ENCODE results near the gene OR51G2.

DNA sequence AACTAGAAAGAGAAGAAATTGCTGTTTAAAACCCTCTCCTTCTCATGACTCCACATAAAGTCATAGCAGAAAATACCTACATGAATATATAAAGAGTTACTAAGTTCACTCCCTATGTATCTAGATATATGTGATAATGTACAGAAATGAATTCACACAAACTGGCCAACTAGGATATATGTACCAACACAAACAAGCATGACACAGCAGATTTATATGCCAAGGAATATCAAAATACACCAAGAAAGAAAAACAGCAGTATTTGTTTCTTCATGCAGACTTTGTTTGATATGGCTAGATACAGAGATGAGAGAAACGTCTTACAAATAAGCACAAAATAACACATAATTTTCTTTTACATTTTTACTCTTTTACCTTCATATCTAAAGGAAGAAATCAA, 3.2 kb upstream of the OR51G2 start:
- TF ChIP-seq, protein P1, sequence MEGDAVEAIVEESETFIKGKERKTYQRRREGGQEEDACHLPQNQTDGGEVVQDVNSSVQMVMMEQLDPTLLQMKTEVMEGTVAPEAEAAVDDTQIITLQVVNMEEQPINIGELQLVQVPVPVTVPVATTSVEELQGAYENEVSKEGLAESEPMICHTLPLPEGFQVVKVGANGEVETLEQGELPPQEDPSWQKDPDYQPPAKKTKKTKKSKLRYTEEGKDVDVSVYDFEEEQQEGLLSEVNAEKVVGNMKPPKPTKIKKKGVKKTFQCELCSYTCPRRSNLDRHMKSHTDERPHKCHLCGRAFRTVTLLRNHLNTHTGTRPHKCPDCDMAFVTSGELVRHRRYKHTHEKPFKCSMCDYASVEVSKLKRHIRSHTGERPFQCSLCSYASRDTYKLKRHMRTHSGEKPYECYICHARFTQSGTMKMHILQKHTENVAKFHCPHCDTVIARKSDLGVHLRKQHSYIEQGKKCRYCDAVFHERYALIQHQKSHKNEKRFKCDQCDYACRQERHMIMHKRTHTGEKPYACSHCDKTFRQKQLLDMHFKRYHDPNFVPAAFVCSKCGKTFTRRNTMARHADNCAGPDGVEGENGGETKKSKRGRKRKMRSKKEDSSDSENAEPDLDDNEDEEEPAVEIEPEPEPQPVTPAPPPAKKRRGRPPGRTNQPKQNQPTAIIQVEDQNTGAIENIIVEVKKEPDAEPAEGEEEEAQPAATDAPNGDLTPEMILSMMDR (IDR thresholded peaks at IDR 0.05) = no peak
- no peak for TF ChIP-seq POLR2A (IDR thresholded peaks at IDR 0.05)

All from adrenal gland (tissue), 5 donors.